Smooth muscle cell (in vitro differentiated cells): ENCODE data around the gene ZNF691. TPM values are rescaled to one million over a fixed set of nuclear protein-coding genes. Genes with fewer than 3 reads are reported as not detected.

Source experiments
- DNase-seq: peaks from one replicate; lab custom pipeline; 2025; ENCODE audit not compliant: unreplicated experiment; lab: John Stamatoyannopoulos, UW
- H2AFZ ChIP-seq: fragments of 200-600 bp; sonication (generic); 2 replicates; pipeline ENCODE4 v1.6.0; 2016; ENCODE audit warnings: antibody characterized with exemption, low read depth, mild to moderate bottlenecking
- H3F3A ChIP-seq: fragments of 200-600 bp; sonication (generic); 2 replicates; pipeline ENCODE4 v1.6.0; 2017; ENCODE audit warnings: antibody characterized with exemption, low read depth
- H3K27ac ChIP-seq: fragments of 200-600 bp; sonication (generic); 2 replicates; pipeline ENCODE4 v1.5.1; 2016; ENCODE audit warnings: low read depth, mild to moderate bottlenecking
- H3K27me3 ChIP-seq: fragments of 200-600 bp; sonication (generic); 2 replicates; pipeline ENCODE4 v1.6.1; 2016; ENCODE audit warnings: low read depth, mild to moderate bottlenecking
- H3K36me3 ChIP-seq: fragments of 200-600 bp; sonication (generic); 2 replicates; pipeline ENCODE4 v1.5.1; 2016; ENCODE audit warnings: low read depth
- H3K4me1 ChIP-seq: fragments of 200-600 bp; sonication (generic); 2 replicates; pipeline ENCODE4 v1.5.1; 2016; ENCODE audit warnings: low read depth
- H3K4me2 ChIP-seq: fragments of 200-600 bp; sonication (generic); 2 replicates; pipeline ENCODE4 v1.6.0; 2016; ENCODE audit warnings: mild to moderate bottlenecking
- H3K4me3 ChIP-seq: fragments of 200-600 bp; sonication (generic); 2 replicates; pipeline ENCODE4 v1.5.1; 2016; ENCODE audit warnings: mild to moderate bottlenecking
- H3K79me2 ChIP-seq: fragments of 200-600 bp; sonication (generic); 2 replicates; pipeline ENCODE4 v1.6.0; 2016; ENCODE audit warnings: low read depth, mild to moderate bottlenecking
- H3K9ac ChIP-seq: fragments of 200-600 bp; sonication (generic); 2 replicates; pipeline ENCODE4 v1.6.0; 2016; ENCODE audit warnings: low read depth
- H3K9me3 ChIP-seq: fragments of 200-600 bp; sonication (generic); replicated peaks from 2 replicates; pipeline ENCODE4 v1.5.1; 2016; ENCODE audit warnings: low read depth
- H4K20me1 ChIP-seq: fragments of 200-600 bp; sonication (generic); 2 replicates; pipeline ENCODE4 v1.6.0; 2016; ENCODE audit warnings: low read depth
- WGBS: methylation state at CpG from one replicate; pipeline ENCODE4 v1.1.7; 2016; ENCODE audit warnings: low lambda C conversion rate; 5-methylcytosine and 5-hydroxymethylcytosine counted together
- polyA plus RNA-seq: library from polyadenylated mRNA; unstranded; fragments of >200 nt; fragmentation: Nextera tagmentation; extraction: Ambion mirVana; gene quantifications from 2 replicates; pipeline ENCODE4 v1.2.1, GENCODE V29; 2016
- total RNA-seq: library from RNA; depleted of rRNA; stranded (reverse); fragments of >200 nt; gene quantifications from 2 replicates; pipeline ENCODE4 v1.2.3, GENCODE V29; 2014
- TF ChIP-seq, protein P1 (sequence below): fragments of 200-600 bp; sonication (generic); IDR thresholded peaks from 2 replicates; pipeline ENCODE4 v1.5.1; 2017; ENCODE audit warnings: borderline replicate concordance, mild to moderate bottlenecking, antibody characterized with exemption; ENCODE audit not compliant: insufficient read depth, poor library complexity, severe bottlenecking

ZNF691 gene
- total and polyA plus RNA-seq, 2 experiments from 2014 or later, result 4.2 to 4.8 TPM

DNA sequence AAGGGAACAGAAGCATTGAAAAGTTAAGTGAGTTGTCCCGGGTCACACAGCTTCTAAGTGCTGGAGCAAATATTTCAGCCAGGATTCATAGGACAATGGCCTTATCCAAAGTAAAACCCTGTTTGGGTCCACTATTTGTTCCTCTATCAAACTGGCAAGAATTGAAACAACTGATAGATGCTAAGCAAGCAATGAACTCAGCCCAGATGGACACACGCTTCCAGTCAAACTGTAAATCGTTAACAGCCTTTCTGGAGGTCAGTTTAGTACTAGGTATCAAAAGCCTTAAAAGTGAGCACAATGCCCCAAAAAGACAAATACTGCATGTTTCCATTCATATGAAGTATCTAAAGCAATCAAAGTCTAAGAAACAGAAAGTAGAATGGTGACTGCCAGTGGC lies 28.4 kb upstream of the ZNF691 start:
- peaks cover 12% of the 10 kb centered on the region for H3K4me1 ChIP-seq
- TF ChIP-seq, protein P1, sequence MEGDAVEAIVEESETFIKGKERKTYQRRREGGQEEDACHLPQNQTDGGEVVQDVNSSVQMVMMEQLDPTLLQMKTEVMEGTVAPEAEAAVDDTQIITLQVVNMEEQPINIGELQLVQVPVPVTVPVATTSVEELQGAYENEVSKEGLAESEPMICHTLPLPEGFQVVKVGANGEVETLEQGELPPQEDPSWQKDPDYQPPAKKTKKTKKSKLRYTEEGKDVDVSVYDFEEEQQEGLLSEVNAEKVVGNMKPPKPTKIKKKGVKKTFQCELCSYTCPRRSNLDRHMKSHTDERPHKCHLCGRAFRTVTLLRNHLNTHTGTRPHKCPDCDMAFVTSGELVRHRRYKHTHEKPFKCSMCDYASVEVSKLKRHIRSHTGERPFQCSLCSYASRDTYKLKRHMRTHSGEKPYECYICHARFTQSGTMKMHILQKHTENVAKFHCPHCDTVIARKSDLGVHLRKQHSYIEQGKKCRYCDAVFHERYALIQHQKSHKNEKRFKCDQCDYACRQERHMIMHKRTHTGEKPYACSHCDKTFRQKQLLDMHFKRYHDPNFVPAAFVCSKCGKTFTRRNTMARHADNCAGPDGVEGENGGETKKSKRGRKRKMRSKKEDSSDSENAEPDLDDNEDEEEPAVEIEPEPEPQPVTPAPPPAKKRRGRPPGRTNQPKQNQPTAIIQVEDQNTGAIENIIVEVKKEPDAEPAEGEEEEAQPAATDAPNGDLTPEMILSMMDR, result no peak
- H3K79me2 ChIP-seq, result no peaks in the 10 kb centered on the region
- no peaks in the 10 kb centered on the region for H3K9me3 ChIP-seq
- H3K9ac ChIP-seq, result no peak overlapping the region
- H3K27me3 ChIP-seq, result no peaks in the 10 kb centered on the region
- no peak for DNase-seq
- H4K20me1 ChIP-seq, result no peaks in the 10 kb centered on the region
- H3K36me3 ChIP-seq, result no peaks in the 10 kb centered on the region
- no peak overlapping the region for H3K4me3 ChIP-seq
- no peak overlapping the region for H3K27ac ChIP-seq
- H2AFZ ChIP-seq, result no peak overlapping the region
- H3F3A ChIP-seq, result no peaks in the 10 kb centered on the region
- 91% methylated on average over 3 of the region's 3 CpGs for WGBS
- peak overlapping the region; percentile 88 for H3K4me2 ChIP-seq

DNA sequence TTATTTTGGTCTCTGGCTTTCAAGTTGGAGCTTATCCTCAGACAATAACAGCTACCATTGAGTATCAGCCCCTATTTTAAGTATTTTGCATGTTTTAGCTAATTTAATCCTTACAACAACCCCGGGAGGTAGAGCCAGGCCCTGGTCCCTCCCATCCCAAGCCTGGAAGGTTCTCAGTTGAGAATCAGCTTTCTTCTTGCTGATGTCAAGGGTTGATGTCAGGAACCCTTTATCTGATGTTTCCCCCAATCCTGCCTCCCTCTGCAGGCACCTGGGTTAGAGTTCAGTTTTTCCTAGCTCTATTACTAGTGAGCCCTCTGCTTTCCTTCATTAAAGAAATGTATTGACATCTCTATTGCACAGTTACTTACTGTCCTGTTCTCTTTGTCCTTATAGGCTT lies 25.6 kb upstream of the ZNF691 start:
- Histone ChIP-seq H3K4me2 (no peak overlapping the region), H3K4me1 (peaks cover 7% of the 10 kb centered on the region), H3K27me3 (no peaks in the 10 kb centered on the region), H4K20me1 (no peaks in the 10 kb centered on the region), H3K9ac (no peak overlapping the region), H3K27ac (no peak overlapping the region), H3K36me3 (no peaks in the 10 kb centered on the region), H3K79me2 (no peaks in the 10 kb centered on the region), H3K4me3 (no peak overlapping the region), H2AFZ (no peak overlapping the region), H3F3A (no peaks in the 10 kb centered on the region), H3K9me3 (no peaks in the 10 kb centered on the region)
- no peak for DNase-seq
- TF ChIP-seq, protein P1, result no peak
- WGBS, result 50% methylated on average over 1 of the region's 1 CpG

DNA sequence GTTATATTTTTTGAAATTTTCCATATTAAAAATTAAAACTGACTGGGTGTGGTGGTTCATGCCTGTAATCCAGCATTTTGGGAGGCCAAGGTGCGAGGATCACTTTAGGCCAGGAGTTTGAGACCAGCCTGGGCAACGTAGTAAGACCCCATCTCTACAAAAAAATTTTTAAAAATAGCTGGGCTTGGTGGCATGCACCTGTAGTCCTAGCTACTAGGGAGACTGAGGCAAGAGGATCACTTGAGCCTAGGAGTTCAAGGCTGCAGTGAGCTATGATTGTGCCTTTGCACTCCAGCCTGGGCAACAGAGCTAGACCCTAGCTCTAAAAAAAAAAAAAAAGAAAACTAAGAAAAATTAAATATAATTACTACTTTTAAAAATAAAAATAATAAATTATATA lies 24.7 kb upstream of the ZNF691 start:
- peaks cover 4% of the 10 kb centered on the region for H3K4me1 ChIP-seq
- no peak overlapping the region for H3K27ac ChIP-seq
- no peaks in the 10 kb centered on the region for H3F3A ChIP-seq
- H3K27me3 ChIP-seq, result no peaks in the 10 kb centered on the region
- TF ChIP-seq, protein P1, result no peak
- H3K36me3 ChIP-seq, result no peaks in the 10 kb centered on the region
- H3K4me3 ChIP-seq, result no peak overlapping the region
- no peak for DNase-seq
- H3K9me3 ChIP-seq, result no peaks in the 10 kb centered on the region
- no peak overlapping the region for H2AFZ ChIP-seq
- H4K20me1 ChIP-seq, result no peaks in the 10 kb centered on the region
- WGBS, result 96% methylated on average over 2 of the region's 2 CpGs
- H3K4me2 ChIP-seq, result no peak overlapping the region
- H3K9ac ChIP-seq, result no peak overlapping the region
- H3K79me2 ChIP-seq, result no peaks in the 10 kb centered on the region

DNA sequence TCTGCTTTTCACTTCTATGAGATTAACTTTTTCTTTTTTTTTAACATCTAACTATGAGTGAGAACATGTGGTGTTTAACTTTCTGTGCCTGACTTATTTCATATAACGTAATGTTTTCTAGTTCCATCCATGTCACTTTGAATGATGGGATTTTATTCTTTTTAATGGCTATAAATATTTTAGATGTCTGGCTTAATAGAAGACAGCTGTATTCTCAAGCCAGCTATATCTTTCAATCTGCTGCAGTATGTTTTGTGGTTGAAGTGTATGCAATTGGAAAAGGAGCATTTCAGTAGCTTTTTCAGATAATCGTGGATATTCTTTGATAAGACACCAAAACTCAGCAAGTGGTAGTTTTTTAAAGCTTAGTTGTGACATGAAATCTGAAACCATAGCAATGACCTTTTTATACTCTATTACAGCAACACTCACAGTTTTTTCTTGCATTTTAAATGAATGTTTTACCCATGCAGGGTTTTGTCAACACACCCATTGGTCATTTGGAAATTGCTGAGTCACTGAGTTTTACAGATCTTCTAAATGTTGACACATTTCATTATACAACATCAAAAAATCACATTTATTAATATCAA lies 23.5 kb upstream of the ZNF691 start:
- WGBS, result 39% methylated on average over 2 of the region's 2 CpGs
- Histone ChIP-seq H3K79me2 (no peaks in the 10 kb centered on the region), H4K20me1 (no peaks in the 10 kb centered on the region), H3K36me3 (no peaks in the 10 kb centered on the region), H2AFZ (no peak overlapping the region), H3F3A (no peaks in the 10 kb centered on the region), H3K27ac (no peak overlapping the region), H3K27me3 (no peaks in the 10 kb centered on the region), H3K4me2 (peak overlapping the region; percentile 12), H3K4me1 (no peaks in the 10 kb centered on the region), H3K9me3 (no peaks in the 10 kb centered on the region), H3K4me3 (no peak overlapping the region), H3K9ac (no peak overlapping the region)
- TF ChIP-seq, protein P1, result no peak
- no peak for DNase-seq
